Measurements from ENCODE around the gene MED13L.

Gene MED13L

GRCh38 chr12:115962216-115962615 lies 315.3 kb downstream of the MED13L start:
- no peak for TF ChIP-seq CTCF (IDR thresholded peaks at IDR 0.05)

- no peak for TF ChIP-seq CTCF (IDR thresholded peaks at IDR 0.05)
Measured at GRCh38 chr12:115960868-115961802, 316.4 kb downstream of the MED13L start.

- no peak for TF ChIP-seq CTCF (IDR thresholded peaks at IDR 0.05)
Measured at GRCh38 chr12:115957686-115958290, 319.7 kb downstream of the MED13L start.

GRCh38 chr12:115956659-115957058 lies 320.8 kb downstream of the MED13L start:
- TF ChIP-seq CTCF (IDR thresholded peaks at IDR 0.05), result no peak

GRCh38 chr12:115956236-115956635 lies 321.3 kb downstream of the MED13L start:
- no peak for TF ChIP-seq CTCF (IDR thresholded peaks at IDR 0.05)

GRCh38 chr12:115953450-115953849 lies 324.0 kb downstream of the MED13L start:
- no peak for TF ChIP-seq CTCF (IDR thresholded peaks at IDR 0.05)

- no peak for TF ChIP-seq CTCF (IDR thresholded peaks at IDR 0.05)
Measured at GRCh38 chr12:115953031-115953430, 324.5 kb downstream of the MED13L start.
